Retina (tissue), 1 donor: ENCODE data around the gene GOLPH3L.
"Not testable (repeated sequence)": the region's sequence is repeated elsewhere in the genome, so short reads cannot be mapped to it uniquely, and the experiment has no call there.

Experiments used
- DNase-seq: peaks from one replicate; pipeline ENCODE4 v3.0.0-alpha.2; 2016

GOLPH3L gene

GRCh38 chr1:150654635-150655034 lies 42.3 kb downstream of the GOLPH3L start:
- not testable (repeated sequence) for DNase-seq

- DNase-seq: no peak
These were observed 46.8 kb downstream of the GOLPH3L start for GRCh38 chr1:150650193-150650592.

- DNase-seq: no peak
These were observed 47.4 kb downstream of the GOLPH3L start for GRCh38 chr1:150649441-150650075.

GRCh38 chr1:150642296-150642695 lies 54.7 kb downstream of the GOLPH3L start:
- DNase-seq: no peak

- not testable (repeated sequence) for DNase-seq
These were observed 55.7 kb downstream of the GOLPH3L start for GRCh38 chr1:150641126-150641815.

- DNase-seq: not testable (repeated sequence)
These were observed 58.5 kb downstream of the GOLPH3L start for GRCh38 chr1:150638430-150638829.

GRCh38 chr1:150634839-150635622 lies 61.9 kb downstream of the GOLPH3L start:
- DNase-seq: not testable (repeated sequence)

- peak; percentile 98 for DNase-seq
These were observed 67.6 kb downstream of the GOLPH3L start, which contains the start of gene ENSA for GRCh38 chr1:150629115-150629928. Gene ENSA, minus strand, starts transcription at chr1:150629612. Its CDS starts 142 bp downstream, at chr1:150629470.

- DNase-seq: no peak
These were observed 68.2 kb downstream of the GOLPH3L start for GRCh38 chr1:150628766-150629114.

- no peak for DNase-seq
These were observed 69.0 kb downstream of the GOLPH3L start for GRCh38 chr1:150627826-150628410.

- DNase-seq: no peak
These were observed 70.8 kb downstream of the GOLPH3L start for GRCh38 chr1:150626150-150626549.

- not testable (repeated sequence) for DNase-seq
These were observed 72.4 kb downstream of the GOLPH3L start for GRCh38 chr1:150624546-150624945.

- not testable (repeated sequence) for DNase-seq
These were observed 72.8 kb downstream of the GOLPH3L start for GRCh38 chr1:150624134-150624533.

GRCh38 chr1:150622303-150622975 lies 74.5 kb downstream of the GOLPH3L start:
- DNase-seq: no peak

- peak; percentile 29 for DNase-seq
These were observed 75.3 kb downstream of the GOLPH3L start for GRCh38 chr1:150621497-150622302.

GRCh38 chr1:150620919-150621318 lies 76.0 kb downstream of the GOLPH3L start:
- no peak for DNase-seq

GRCh38 chr1:150619576-150620509 lies 77.1 kb downstream of the GOLPH3L start:
- DNase-seq: no peak

GRCh38 chr1:150615346-150616201 lies 81.4 kb downstream of the GOLPH3L start:
- DNase-seq: no peak
